Measurements from ENCODE around the gene MAP3K12. TPM values are rescaled to one million over a fixed set of nuclear protein-coding genes. Genes with fewer than 3 reads are reported as not detected.

MAP3K12 gene
- total and polyA plus RNA-seq, 5 experiments from 2014 or later, result 2.4 to 23.8 (median 3.9) TPM

DNA sequence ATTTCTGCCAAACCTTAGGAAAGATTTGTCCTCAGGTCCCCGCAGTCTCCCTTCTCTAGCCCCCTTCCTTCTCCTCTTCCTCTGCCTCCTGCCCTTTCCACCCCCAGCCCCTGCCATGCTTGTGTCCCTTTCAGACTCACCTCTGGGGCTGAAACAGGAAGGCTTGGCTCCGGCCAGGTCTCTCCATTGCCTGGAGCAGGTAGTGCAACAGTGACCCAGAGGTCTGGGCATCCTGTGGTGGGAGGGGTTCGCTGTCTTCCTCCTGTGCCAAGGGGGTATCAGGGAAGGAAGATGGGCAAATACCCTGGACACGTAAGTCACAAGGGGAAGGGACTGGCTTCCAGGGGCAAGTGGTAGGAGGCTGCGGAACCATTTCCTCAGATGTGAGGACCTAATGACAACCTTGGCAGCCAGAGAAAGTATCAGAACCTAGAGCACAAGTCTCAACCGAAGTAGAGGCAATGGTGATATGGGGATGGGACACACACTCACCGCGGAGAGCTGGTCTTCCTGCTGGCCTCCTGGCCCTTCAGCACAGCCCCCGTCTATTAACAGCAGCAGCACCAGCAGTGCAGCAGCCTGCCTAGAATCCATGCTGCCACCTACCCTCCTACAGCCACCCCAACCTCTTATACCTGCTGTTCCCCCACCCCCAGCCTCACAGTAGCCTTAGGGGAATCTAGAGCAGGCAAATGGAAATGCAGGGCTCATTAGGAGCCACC lies 7.8 kb upstream of the MAP3K12 start, which contains the start of gene NPFF:
Gene NPFF, minus strand, starts transcription at position 604 of the 722 bp plus-strand sequence. Its CDS starts 10 bp downstream, at position 594.
- DNase-seq, result no peak
- H3K4me3 Mint-ChIP-seq, result no peak within 1 kb of the TSS
- H3K9me3 Mint-ChIP-seq, result no peaks in the 10 kb centered on the region
- no peak for ATAC-seq
- peaks cover 5 to 28% (median 14%) of the 10 kb centered on the region in 4 donors for H3K4me1 Mint-ChIP-seq
- peak within 1 kb of the TSS in 2 of 10 donors; percentile 27 to 75 for H3K27ac Mint-ChIP-seq
- no peaks in the 10 kb centered on the region for H3K27me3 Mint-ChIP-seq
- POLR2A ChIA-PET, result interaction anchor here (2.0 kb wide), 1 partner anchor 14 kb away, joined by 4 read pairs; no protein-coding TSS in a partner anchor
- H3K36me3 Mint-ChIP-seq, result peaks cover 0 to 25% (median 1%) of the 10 kb centered on the region in 3 donors

GRCh38 chr12:53506450-53506785 lies 7.2 kb upstream of the MAP3K12 start:
- ATAC-seq (no peak), DNase-seq (no peak)
- Mint-ChIP-seq H3K36me3 (peaks cover 0 to 20% (median 1%) of the 10 kb centered on the region in 3 donors), H3K27me3 (no peaks in the 10 kb centered on the region), H3K27ac (peak overlapping the region in 1 of 10 donors; percentile 27), H3K4me1 (peaks cover 8 to 34% (median 20%) of the 10 kb centered on the region in 4 donors), H3K9me3 (no peaks in the 10 kb centered on the region), H3K4me3 (no peak overlapping the region)
- POLR2A ChIA-PET, result no interaction called here

DNA sequence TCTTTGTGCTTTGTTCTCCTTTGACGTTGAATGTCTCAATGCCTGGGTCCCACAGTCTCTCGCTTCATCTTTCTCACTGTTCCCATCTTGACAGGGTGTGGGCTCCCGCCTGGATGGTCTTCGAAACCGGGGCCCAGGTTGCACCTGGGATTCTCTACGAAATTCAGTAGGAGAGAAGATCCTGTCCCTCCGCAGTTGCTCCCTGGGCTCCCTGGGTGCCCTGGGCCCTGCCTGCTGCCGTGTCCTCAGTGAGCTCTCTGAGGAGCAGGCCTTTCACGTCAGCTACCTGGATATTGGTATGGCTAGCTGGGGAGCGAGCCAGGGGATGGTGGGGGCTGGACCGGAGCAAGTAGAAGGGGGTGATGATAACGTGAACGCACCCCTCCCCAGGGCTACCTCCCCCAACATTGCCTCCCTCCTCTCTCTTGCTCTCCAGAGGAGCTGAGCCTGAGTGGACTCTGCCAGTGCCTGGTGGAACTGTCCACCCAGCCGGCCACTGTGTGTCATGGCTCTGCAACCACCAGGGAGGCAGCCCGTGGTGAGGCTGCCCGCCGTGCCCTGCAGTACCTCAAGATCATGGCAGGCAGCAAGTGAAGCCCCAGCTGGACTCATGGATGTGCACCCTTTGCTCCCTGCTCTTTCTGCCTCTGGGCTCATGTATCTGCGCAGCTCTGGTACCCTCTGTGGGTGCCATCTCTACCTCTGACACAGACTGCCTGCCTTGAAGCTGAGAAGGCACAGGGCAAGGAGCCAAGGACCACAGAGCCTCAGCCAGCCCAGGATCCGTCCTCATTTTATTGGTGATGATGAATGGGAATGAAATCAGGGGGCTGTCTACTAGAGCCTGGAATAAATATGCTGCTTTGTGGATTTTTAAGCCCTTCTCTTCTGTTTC lies 6.5 kb upstream of the MAP3K12 start:
- DNase-seq (peak in 1 of 10 donors; percentile 58), ATAC-seq (no peak)
- Mint-ChIP-seq H3K9me3 (no peaks in the 10 kb centered on the region), H3K27ac (peak overlapping the region in 5 of 10 donors; percentile 12 to 81 (median 39)), H3K27me3 (no peaks in the 10 kb centered on the region), H3K4me3 (no peak overlapping the region), H3K4me1 (peaks cover 8 to 34% (median 20%) of the 10 kb centered on the region in 4 donors), H3K36me3 (peaks cover 0 to 19% (median 1%) of the 10 kb centered on the region in 3 donors)
- POLR2A ChIA-PET, result interaction anchor here (0.7 kb wide), 1 partner anchor 179 kb away, joined by 3 read pairs; no protein-coding TSS in a partner anchor

GRCh38 chr12:53505086-53505485 lies 5.8 kb upstream of the MAP3K12 start:
- no peaks in the 10 kb centered on the region for H3K27me3 Mint-ChIP-seq
- H3K4me3 Mint-ChIP-seq, result peak overlapping the region in 2 of 10 donors; percentile 26 to 33
- ATAC-seq, result no peak
- no peak for DNase-seq
- H3K9me3 Mint-ChIP-seq, result no peaks in the 10 kb centered on the region
- H3K27ac Mint-ChIP-seq, result peak overlapping the region in 4 of 10 donors; percentile 12 to 84 (median 72)
- H3K36me3 Mint-ChIP-seq, result peaks cover 0 to 19% (median 1%) of the 10 kb centered on the region in 3 donors
- POLR2A ChIA-PET, result interaction anchor here (0.7 to 1.2 kb wide), 2 partner anchors 125 to 178 kb away, joined by 3 read pairs; partner anchors contain the start of gene SP1
- peaks cover 10 to 39% (median 25%) of the 10 kb centered on the region in 4 donors for H3K4me1 Mint-ChIP-seq

DNA sequence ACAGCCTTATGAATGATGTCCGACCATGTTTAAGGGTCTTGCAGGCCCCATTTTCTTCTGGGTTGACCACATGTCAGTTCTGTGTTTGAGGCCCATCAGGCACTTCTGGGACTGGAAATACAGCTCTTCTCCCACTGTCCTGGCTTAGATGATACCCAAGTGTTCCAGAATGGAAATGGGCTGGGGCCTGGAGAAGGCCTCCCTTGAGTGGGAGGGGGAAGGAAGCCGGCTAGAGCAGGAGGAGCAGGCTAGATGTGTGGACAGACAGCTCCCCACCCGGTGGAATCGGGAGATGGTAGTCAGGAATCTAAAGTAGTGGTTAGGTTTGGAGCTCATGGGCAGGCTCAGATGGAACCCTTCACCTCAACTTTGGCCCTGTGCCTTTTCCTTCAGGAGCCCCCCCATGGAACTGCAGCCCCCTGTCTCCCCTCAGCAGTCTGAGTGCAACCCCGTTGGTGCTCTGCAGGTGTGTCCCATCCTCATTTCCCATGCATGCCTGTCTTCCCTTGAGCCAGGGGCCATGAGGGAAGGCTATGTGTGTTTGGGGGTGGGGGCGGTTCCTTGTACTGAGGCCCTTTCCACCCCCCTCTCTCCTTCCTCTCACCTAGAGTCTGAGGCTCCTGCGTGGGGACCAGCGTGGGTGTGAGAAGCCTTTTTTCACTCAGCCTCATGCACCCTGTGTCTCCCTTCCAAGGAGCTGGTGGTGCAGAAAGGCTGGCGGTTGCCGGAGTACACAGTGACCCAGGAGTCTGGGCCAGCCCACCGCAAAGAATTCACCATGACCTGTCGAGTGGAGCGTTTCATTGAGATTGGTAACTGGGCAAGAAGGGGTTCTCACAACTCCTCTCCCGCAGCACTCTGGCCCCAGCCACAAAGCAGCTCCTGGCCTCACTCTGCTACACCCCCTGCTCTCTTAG lies 5.0 kb upstream of the MAP3K12 start:
- no peaks in the 10 kb centered on the region for H3K9me3 Mint-ChIP-seq
- peaks cover 14 to 43% (median 30%) of the 10 kb centered on the region in 4 donors for H3K4me1 Mint-ChIP-seq
- H3K27me3 Mint-ChIP-seq, result no peaks in the 10 kb centered on the region
- peaks cover 0 to 19% (median 1%) of the 10 kb centered on the region in 3 donors for H3K36me3 Mint-ChIP-seq
- DNase-seq (no peak), ATAC-seq (no peak)
- H3K27ac Mint-ChIP-seq, result peak overlapping the region in 4 of 10 donors; percentile 56 to 85 (median 76)
- peak overlapping the region in 1 of 10 donors; percentile 33 for H3K4me3 Mint-ChIP-seq
- POLR2A ChIA-PET, result interaction anchor here (0.6 to 1.5 kb wide), 4 partner anchors 23 to 155 kb away, joined by 3 to 4 read pairs (median 3); partner anchors contain the start of gene SP1

- ATAC-seq, result no peak
- POLR2A ChIA-PET, result interaction anchor here (0.6 to 4.2 kb wide), 4 partner anchors 21 to 154 kb away, joined by 3 to 36 read pairs (median 4); no protein-coding TSS in a partner anchor
- no peaks in the 10 kb centered on the region for H3K9me3 Mint-ChIP-seq
- H3K27me3 Mint-ChIP-seq, result no peaks in the 10 kb centered on the region
- H3K4me1 Mint-ChIP-seq, result peaks cover 18 to 43% (median 31%) of the 10 kb centered on the region in 4 donors
- DNase-seq, result no peak
- peak overlapping the region in 5 of 10 donors; percentile 19 to 60 (median 20) for H3K4me3 Mint-ChIP-seq
- H3K27ac Mint-ChIP-seq, result peak overlapping the region in 5 of 10 donors; percentile 19 to 73 (median 56)
- H3K36me3 Mint-ChIP-seq, result peaks cover 0 to 19% (median 1%) of the 10 kb centered on the region in 3 donors
Measured at GRCh38 chr12:53502983-53503728, 3.9 kb upstream of the MAP3K12 start.

DNA sequence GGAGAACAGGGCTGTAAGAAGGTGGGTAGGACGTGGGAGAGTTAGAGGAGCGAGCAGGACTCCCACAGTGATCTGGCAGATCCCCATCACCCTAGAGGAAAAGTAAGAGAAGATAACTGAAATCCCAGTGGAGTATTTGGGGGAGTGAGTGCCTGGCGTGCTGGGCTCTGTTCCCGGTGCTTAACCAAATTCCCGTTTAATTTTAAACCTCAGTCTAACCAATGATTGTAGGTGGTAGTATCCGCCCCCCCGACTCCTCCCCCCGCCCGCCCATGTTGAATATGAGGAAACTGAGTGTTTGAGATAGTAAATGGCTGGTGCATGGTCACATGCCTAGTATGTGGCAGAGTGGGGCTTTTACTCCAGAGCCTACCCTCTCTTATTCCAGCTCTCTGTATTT lies 3.1 kb upstream of the MAP3K12 start:
- ATAC-seq (no peak), DNase-seq (no peak)
- peaks cover 0 to 19% (median 1%) of the 10 kb centered on the region in 3 donors for H3K36me3 Mint-ChIP-seq
- no peaks in the 10 kb centered on the region for H3K9me3 Mint-ChIP-seq
- H3K27me3 Mint-ChIP-seq, result no peaks in the 10 kb centered on the region
- peak overlapping the region in 7 of 10 donors; percentile 8 to 99 (median 94) for H3K27ac Mint-ChIP-seq
- H3K4me3 Mint-ChIP-seq, result peak overlapping the region in 8 of 10 donors; percentile 89 to 96 (median 94)
- POLR2A ChIA-PET, result interaction anchor here (1.1 to 4.2 kb wide), 6 partner anchors 9 to 157 kb away, joined by 3 to 48 read pairs (median 6); no protein-coding TSS in a partner anchor
- H3K4me1 Mint-ChIP-seq, result peaks cover 19 to 48% (median 38%) of the 10 kb centered on the region in 4 donors

DNA sequence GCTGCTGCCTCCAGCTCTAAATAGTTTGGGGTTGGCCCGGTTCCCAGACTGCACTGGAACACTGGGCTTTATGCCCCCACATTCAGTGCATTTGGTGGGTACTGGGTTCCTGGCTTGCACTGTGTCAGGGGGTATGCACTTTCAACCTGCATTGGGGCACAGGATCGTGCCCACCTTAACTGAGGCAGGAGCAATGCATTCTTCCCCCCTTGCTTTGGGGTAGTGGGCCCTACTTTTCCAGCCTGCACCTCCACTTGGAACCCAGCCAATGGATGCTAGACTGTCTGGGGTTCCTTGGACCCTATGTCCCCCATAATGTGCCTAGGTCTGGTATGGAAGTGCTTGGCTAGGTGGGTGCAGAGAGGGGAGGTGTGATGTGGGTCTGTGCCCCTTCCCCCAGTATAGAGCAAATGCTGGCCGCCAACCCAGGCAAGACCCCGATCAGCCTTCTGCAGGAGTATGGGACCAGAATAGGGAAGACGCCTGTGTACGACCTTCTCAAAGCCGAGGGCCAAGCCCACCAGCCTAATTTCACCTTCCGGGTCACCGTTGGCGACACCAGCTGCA lies 2.4 kb upstream of the MAP3K12 start:
- peaks cover 0 to 19% (median 1%) of the 10 kb centered on the region in 3 donors for H3K36me3 Mint-ChIP-seq
- DNase-seq, result no peak
- POLR2A ChIA-PET, result interaction anchor here (0.7 to 4.2 kb wide), 28 partner anchors 8 to 778 kb away, joined by 3 to 48 read pairs (median 7); partner anchors contain the start of genes AAAS, ATP5MC2, CBX5 and CSAD

GRCh38 chr12:53500776-53501614 lies 1.7 kb upstream of the MAP3K12 start, which contains the start of gene TARBP2:
Gene TARBP2, plus strand, starts transcription at chr12:53501283. Its CDS starts 126 bp downstream, at chr12:53501409.
- H3K36me3 Mint-ChIP-seq, result peaks cover 0 to 19% (median 1%) of the 10 kb centered on the region in 3 donors

More for the DNA sequence above, 2.4 kb upstream of the MAP3K12 start:
- Mint-ChIP-seq H3K9me3 (no peaks in the 10 kb centered on the region), H3K4me1 (peaks cover 19 to 52% (median 42%) of the 10 kb centered on the region in 4 donors), H3K4me3 (peak overlapping the region; percentile 89 to 96 (median 94)), H3K27me3 (no peaks in the 10 kb centered on the region), H3K27ac (peak overlapping the region; percentile 90 to 99 (median 97))
- ATAC-seq, result no peak

More at GRCh38 chr12:53500776-53501614, 1.7 kb upstream of the MAP3K12 start, which contains the start of gene TARBP2:
- H3K27ac Mint-ChIP-seq, result peak within 1 kb of the TSS; percentile 90 to 99 (median 97)
- peak; percentile 90 to 99 (median 99) for DNase-seq
- ATAC-seq, result peak; percentile 78 to 81
- POLR2A ChIA-PET, result interaction anchor here (0.6 to 4.2 kb wide), 33 partner anchors 8 to 779 kb away, joined by 3 to 48 read pairs (median 6); partner anchors contain the start of genes AAAS, ATP5MC2, CBX5 and CSAD
- no peaks in the 10 kb centered on the region for H3K27me3 Mint-ChIP-seq
- peaks cover 22 to 55% (median 44%) of the 10 kb centered on the region in 4 donors for H3K4me1 Mint-ChIP-seq
- H3K9me3 Mint-ChIP-seq, result no peaks in the 10 kb centered on the region
- H3K4me3 Mint-ChIP-seq, result peak within 1 kb of the TSS; percentile 89 to 96 (median 94)
